Urothelium cell line (cell line): ENCODE measurements around the gene BCL2L15.
A peak's percentile ranks its signal among the peaks of the same experiment; 100 is the strongest.

Experiments
- DNase-seq: peaks from one replicate; pipeline ENCODE4 v3.0.0; 2011; ENCODE audit warnings: low spot score, mixed read lengths
- FAIRE-seq: peaks from 2 replicates; lab custom pipeline; 2011; peaks lifted over from hg19 to GRCh38; lab: Jason Lieb, UNC

Gene BCL2L15

GRCh38 chr1:113887402-113888175 is at the start of gene BCL2L15:
BCL2L15 (minus strand) TSS chr1:113887581; CDS start chr1:113887375, 206 bp downstream.
- no peak for DNase-seq
- no peak for FAIRE-seq

GRCh38 chr1:113937146-113937545 is 49.8 kb upstream of the BCL2L15 start:
- FAIRE-seq (no peak), DNase-seq (no peak)

DNA sequence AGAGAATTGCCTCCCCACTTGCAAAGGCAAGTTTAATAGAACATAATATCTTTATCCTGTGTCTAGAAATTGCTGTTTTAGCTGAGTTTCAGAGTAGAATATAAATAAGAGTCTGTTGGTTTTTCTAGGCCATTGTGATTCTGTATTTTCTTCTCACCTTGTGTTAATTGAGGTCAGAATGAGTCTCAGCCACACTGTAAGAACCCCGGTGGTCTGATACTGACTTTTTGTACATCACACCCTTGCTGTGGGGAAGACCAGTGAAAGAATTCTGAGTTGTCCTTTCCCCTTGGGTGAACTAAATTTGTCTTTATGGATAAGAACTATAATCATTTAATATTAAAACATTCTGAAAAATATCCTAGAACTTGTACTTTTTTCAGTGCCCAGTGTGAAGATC is 48.6 kb upstream of the BCL2L15 start:
- DNase-seq (no peak), FAIRE-seq (no peak)

DNA sequence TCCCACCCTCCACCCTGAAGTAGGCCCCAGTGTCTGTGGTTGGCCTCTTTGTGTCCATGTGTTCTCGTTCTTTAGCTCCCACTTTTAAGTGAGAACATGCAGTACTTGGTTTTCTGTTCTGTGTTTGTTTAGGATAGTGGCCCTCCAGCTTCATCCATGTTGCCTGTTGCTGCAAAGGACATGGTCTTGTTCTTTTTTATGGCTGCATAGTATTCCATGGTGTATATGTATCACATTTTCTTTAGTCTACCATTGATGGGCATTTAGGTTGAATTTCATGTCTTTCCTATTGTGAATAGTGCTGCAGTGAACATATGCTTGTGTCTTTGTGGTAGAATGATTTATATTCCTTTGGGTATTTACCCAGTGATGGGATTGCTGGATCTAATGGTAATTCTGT is 47.8 kb upstream of the BCL2L15 start:
- FAIRE-seq, result no peak
- DNase-seq, result no peak

GRCh38 chr1:113934511-113935055 is 47.2 kb upstream of the BCL2L15 start:
- DNase-seq (no peak), FAIRE-seq (no peak)

GRCh38 chr1:113934006-113934405 is 46.6 kb upstream of the BCL2L15 start:
- no peak for DNase-seq
- FAIRE-seq, result no peak

DNA sequence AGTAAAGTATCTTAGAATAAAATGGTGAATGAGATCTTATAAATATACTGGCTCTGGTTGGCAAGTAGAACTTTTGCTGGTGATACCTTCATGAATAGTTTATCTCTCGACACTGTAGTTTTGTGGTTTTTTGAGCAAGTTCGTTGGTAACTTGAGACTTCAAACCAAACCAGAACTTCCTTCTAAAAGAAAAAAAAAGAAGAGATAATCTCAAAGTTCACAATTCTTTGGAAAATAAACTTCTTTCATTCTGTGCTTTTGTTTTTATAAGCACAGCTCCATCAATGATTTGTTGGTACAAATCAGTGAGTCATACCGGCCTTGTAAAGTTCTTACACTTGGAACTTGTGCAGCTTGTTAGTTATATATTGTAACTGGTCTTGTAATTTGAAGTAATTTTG is 44.1 kb upstream of the BCL2L15 start:
- DNase-seq (no peak), FAIRE-seq (no peak)

DNA sequence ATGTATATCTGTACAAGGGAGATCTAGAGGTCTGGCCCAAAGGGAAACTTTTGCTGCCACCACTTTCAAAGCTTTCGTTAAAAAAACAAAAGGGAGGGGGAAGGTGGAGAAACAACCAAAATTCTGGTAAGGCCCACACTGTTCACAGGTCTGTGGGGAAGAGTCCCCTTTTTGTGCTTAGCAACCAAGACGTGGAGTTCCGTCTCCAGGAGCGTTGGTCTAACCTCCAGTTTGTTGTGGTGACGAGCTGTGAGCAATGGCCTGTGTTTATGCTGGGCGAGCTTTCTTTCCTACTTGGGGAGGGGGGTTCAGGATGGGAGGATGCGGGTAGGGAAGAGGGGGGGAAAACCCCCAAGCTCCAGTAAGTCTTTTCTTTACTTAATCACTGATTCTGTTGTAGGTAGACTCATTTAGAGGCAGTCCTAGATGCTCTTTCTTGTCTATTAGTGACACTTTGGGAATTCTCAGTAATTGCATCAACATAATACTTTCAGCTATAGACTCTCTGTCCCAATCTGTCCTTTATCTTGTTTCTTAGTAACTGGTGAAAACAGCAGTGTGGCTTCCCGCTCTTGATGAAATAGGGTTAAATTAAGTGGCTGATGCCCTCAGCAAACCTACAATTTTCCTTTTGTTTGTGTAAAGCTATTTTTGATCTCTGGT is 43.2 kb upstream of the BCL2L15 start:
- DNase-seq (peak; percentile 21), FAIRE-seq (no peak)

DNA sequence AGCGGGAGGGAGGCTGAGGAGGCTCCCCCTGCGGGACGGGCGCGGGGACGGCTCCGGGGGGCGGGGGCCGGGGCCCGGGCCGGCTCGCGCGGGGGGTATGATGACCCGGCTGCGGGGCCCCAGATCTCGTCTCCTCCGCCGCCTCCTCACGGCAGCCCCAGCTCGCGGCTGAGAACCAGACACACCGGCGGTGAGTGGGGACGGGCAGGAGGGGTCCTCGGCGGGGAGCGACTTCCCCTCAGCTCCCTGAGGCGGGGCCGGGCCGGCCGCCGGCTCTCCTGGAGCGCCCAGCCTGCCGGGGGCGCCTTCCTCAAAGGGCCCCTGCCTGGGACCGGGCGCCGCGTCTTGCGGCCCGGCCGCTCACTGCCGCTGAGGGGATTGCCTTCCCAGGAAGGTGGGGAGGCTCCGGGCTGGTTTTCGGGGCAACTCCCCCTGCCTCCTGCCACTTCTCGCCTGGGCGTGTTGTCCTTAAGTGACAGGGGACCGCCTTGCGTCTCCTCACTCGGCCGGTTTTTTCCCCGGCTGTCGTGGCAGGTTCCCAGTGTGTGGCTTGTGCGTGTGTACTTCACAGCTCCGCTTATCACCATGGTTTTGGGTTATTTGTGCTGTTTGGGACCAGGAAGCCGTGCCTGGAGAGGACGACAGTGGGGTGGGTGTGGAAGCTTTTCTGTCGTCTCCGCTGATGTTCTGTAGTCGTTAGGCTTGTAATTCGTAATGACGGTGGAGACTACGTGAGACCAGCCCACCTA is 42.5 kb upstream of the BCL2L15 start:
- FAIRE-seq, result no peak
- DNase-seq, result peak; percentile 67

DNA sequence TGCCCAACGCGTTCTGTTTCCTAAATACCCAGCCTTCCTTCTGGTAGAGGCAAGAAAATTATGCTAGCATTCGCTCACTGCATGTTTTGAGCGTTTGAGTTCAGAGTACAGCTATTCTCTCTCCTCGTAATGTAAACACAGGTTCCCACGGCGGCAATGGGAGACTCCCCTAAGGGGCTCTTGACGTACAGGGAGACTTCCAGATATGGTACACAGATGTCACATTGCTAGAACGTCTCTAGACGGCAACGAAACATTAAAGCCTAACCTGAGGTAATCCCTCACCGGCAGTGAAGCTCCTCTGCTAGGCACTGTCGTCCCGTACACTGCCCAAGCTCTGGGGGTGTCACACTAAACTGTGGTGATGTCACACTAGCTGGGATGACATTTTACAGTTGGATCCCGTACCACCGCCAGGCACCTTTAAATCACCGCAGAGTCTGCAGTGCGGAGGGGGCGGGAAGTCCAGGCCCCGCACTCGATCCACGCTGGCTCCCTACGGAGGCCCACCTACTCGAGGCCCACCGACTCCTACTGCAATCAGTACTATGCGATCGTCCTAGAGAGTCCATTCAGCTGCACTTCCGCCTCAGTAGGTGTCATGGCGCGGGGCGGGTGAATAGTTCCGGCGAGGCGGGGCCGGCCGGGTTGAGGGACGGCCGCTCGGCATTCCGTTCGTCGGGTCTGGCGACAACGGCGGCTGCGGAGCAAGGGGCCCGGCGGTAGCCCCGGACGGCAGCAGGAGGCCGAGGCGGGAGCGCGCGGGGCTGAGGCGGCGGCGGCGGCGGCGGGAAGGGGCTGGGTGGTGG is 41.8 kb upstream of the BCL2L15 start, which contains the start of gene HIPK1:
Gene HIPK1 (plus strand): TSS at position 384 of the 809 bp plus-strand sequence.
- peak; percentile 32 for FAIRE-seq
- DNase-seq, result peak; percentile 96

- no peak for FAIRE-seq
- no peak for DNase-seq
These were observed 41.0 kb upstream of the BCL2L15 start for GRCh38 chr1:113928187-113928930.

- FAIRE-seq (no peak), DNase-seq (no peak)
These were observed 37.1 kb upstream of the BCL2L15 start for GRCh38 chr1:113924473-113924872.

GRCh38 chr1:113922957-113923356 is 35.6 kb upstream of the BCL2L15 start:
- no peak for FAIRE-seq
- no peak for DNase-seq

DNA sequence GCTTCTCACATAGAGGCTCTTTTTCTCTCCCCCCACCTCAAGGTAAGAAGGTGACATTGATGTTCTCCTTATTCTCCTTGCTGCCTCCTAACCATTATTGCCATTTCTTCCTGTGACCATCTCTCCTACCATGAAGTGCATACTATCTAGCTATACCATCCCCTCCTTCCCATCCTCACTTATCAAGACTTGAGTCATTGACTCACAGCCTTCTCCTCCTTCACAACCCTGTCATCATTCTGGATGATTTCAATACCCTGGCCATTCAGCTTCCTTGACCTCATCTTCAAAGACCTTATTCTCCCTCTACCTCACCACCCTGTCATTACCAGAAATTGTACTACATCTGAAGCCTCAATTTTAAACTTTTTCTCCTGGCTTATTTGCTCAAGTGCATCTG is 30.9 kb upstream of the BCL2L15 start:
- DNase-seq (no peak), FAIRE-seq (no peak)

DNA sequence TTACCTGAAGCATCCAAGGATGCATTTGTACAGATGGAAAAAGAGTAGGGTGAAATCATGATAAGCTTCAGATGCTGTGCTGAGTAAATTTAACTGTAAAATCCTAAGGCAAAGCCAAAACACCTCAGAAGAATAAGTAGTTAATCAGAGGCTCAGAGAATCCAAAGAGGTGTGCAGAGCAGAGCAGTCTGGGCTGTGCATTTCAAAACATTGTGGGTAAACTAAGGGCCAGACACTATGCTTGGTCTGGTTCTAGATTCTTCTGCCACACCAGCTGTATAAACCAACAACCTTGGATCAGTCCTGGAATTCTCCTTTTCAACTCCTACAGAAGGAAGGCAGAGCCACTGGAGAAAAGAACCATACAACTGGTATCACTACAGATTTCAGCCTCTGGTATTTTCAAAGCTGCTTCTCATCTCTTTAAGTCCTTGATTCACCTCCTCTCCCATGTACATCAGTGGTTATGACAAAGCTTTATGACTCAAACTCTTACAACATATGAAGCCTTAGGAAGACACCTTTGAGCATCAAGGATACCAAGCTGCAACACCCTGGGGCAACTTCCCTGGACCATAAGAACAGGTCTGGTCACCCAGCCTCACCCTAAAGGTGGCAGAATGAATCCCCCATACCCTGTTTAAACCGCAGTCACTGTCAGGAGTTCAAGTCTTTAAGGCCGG is 30.2 kb upstream of the BCL2L15 start:
- no peak for FAIRE-seq
- DNase-seq, result no peak

GRCh38 chr1:113916974-113917373 is 29.6 kb upstream of the BCL2L15 start:
- no peak for FAIRE-seq
- DNase-seq, result no peak

DNA sequence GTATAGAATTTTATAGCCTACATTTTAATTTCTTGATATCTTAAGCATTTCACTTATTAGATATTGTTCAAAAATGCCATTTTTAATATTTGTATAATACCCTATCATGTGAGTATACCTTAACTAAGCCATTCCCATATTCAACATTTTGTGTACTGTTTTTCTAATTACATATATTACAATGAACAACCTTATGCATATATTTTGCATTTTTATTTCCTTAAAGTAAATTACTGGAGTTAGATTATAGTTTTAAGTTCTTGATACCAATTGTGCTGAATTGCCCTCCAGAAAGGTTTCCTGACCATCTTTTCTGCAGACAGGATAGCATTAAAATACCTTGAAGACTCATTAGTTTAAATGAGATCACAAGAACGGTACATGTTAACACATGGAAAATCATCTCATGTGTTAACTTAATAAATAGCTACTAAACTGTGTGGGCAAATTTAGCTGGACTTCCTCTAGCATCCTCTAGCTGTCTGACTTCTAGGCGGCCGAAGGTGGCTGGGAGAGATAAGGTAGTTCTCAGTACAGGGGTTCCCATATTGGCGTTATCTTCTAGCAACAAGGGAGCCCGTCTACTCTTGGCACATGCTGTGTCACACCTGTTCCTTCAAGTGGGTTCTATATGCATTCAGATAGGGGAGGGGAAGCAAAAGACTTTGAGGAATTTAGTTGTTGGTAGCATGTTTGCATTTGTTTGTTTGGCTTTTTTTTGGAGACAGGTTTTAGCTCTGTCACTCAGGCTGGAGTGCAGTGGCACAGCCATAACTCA is 26.7 kb upstream of the BCL2L15 start:
- DNase-seq (no peak), FAIRE-seq (no peak)

GRCh38 chr1:113913312-113913668 is 25.9 kb upstream of the BCL2L15 start:
- DNase-seq (no peak), FAIRE-seq (no peak)
